GM12878 (cell line): ENCODE measurements around the gene NR1H4. TPM values are rescaled to one million over a fixed set of nuclear protein-coding genes. Genes with fewer than 3 reads are reported as not detected.

Experiments used
- ATAC-seq: fragments of 200-7000 bp; cut with Tn5 transposase; 3 replicates; pipeline ENCODE4 v1.9.1; 2020; ENCODE audit warnings: mild to moderate bottlenecking, moderate library complexity
- BruUV-seq: library from RNA; stranded (reverse); fragments of 400-500 nt; replicated peaks from 2 replicates; lab custom pipeline; 2021; lab: Mats Ljungman, UMichigan
- CTCF ChIA-PET: fragments of 300-600 bp; sonication (Branson Sonifier 250); formaldehyde crosslinking; extraction: SDS; loops from one replicate; lab custom pipeline; 2021; ENCODE audit warnings: inconsistent platforms; lab: Yijun Ruan, JAX
- POLR2A ChIA-PET: fragments of 350-600 bp; formaldehyde crosslinking; extraction: SDS; loops from one replicate; lab custom pipeline; 2021; ENCODE audit warnings: inconsistent platforms; lab: Charles Lee
- RAD21 ChIA-PET: fragments of 300-600 bp; sonication (Branson Sonifier 250); formaldehyde crosslinking; loops from one replicate; lab custom pipeline; 2023; ENCODE audit warnings: antibody characterized with exemption; ENCODE audit not compliant: unreplicated experiment; lab: Charles Lee
- SMC1A ChIA-PET: fragments of 300-600 bp; sonication (Branson Sonifier 250); formaldehyde crosslinking; loops from one replicate; lab custom pipeline; 2023; ENCODE audit not compliant: unreplicated experiment, uncharacterized antibody; lab: Charles Lee
- DNase-seq: peaks from one replicate; pipeline ENCODE4 v3.0.0-alpha.2; 2011; ENCODE audit warnings: low read depth, low spot score
- FAIRE-seq: peaks from 3 replicates; lab custom pipeline; 2011; peaks lifted over from hg19 to GRCh38; lab: Jason Lieb, UNC
- H2AFZ ChIP-seq: 2 replicates; pipeline ENCODE4 v1.6.0; 2011; ENCODE audit warnings: low read depth, low read length, control low read depth; ENCODE audit not compliant: control insufficient read depth
- H3K27ac ChIP-seq: 2 replicates; pipeline ENCODE4 v1.5.1; 2011; ENCODE audit warnings: control low read depth; ENCODE audit not compliant: control insufficient read depth, insufficient read depth
- H3K27me3 ChIP-seq, 2 experiments: replicated peaks in 1 of 2; 2 replicates each; pipeline versions ENCODE4 v1.6.0 to v1.6.1; 2011; ENCODE audit warnings: low read length in 1 of 2; ENCODE audit not compliant: control insufficient read depth in 2 of 2, insufficient read depth in 2 of 2
- H3K36me3 ChIP-seq, 2 experiments: 2 replicates each; pipeline ENCODE4 v1.5.1; 2011; ENCODE audit warnings: low read length in 1 of 2; ENCODE audit not compliant: control insufficient read depth in 2 of 2, insufficient read depth in 2 of 2
- H3K4me1 ChIP-seq: 2 replicates; pipeline ENCODE4 v1.6.1; 2011; ENCODE audit warnings: mild to moderate bottlenecking, low read length, moderate library complexity, mixed read lengths; ENCODE audit not compliant: control insufficient read depth, insufficient read depth
- H3K4me2 ChIP-seq: 2 replicates; pipeline ENCODE4 v1.6.0; 2011; ENCODE audit warnings: control low read depth; ENCODE audit not compliant: control insufficient read depth, insufficient read depth
- H3K4me3 ChIP-seq: fragments of 200-600 bp; sonication (generic); 2 replicates; pipeline ENCODE4 v1.5.1; 2016
- H3K79me2 ChIP-seq: 2 replicates; pipeline ENCODE4 v1.6.0; 2011; ENCODE audit warnings: low read length; ENCODE audit not compliant: control insufficient read depth, insufficient read depth
- H3K9ac ChIP-seq: 2 replicates; pipeline ENCODE4 v1.8.0; 2011; ENCODE audit warnings: low read length, control low read depth, mixed read lengths; ENCODE audit not compliant: control insufficient read depth, insufficient read depth
- H3K9me3 ChIP-seq: replicated peaks from 3 replicates; pipeline ENCODE4 v1.5.1; 2011; ENCODE audit warnings: mild to moderate bottlenecking, low read length; ENCODE audit not compliant: control insufficient read depth, insufficient read depth
- H4K20me1 ChIP-seq: 2 replicates; pipeline ENCODE4 v1.6.0; 2011; ENCODE audit not compliant: control insufficient read depth, insufficient read depth
- HDGF ChIP-seq: fragments of 450-650 bp; IDR thresholded peaks from 2 replicates; pipeline ENCODE4 v1.6.1; 2016; ENCODE audit warnings: antibody characterized with exemption
- MXI1 ChIP-seq: fragments of 150-350 bp; IDR thresholded peaks from 2 replicates; pipeline ENCODE4 v1.6.1; 2011; ENCODE audit warnings: low read depth, mild to moderate bottlenecking, inconsistent platforms, low read length, improper control_type of control experiment
- NFYA ChIP-seq: IDR thresholded peaks from 2 replicates; pipeline ENCODE4 v1.6.1; 2011; ENCODE audit warnings: low read depth, mild to moderate bottlenecking, low read length, improper control_type of control experiment, borderline replicate concordance
- NR2C1 ChIP-seq: fragments of 450-650 bp; IDR thresholded peaks from 2 replicates; pipeline ENCODE4 v1.6.1; 2017; ENCODE audit warnings: antibody characterized with exemption, mild to moderate bottlenecking, moderate library complexity
- SREBF1 ChIP-seq: IDR thresholded peaks from 2 replicates; pipeline ENCODE4 v1.6.1; 2012; ENCODE audit warnings: mild to moderate bottlenecking, low read length
- SREBF2 ChIP-seq: IDR thresholded peaks from 2 replicates; pipeline ENCODE4 v1.6.1; 2012; ENCODE audit warnings: mild to moderate bottlenecking, low read length
- TCF12 ChIP-seq: IDR thresholded peaks from 2 replicates; pipeline ENCODE4 v1.6.1; 2011; ENCODE audit warnings: low read depth, mild to moderate bottlenecking, low read length
- ZSCAN29 ChIP-seq: fragments of 450-650 bp; IDR thresholded peaks from 2 replicates; pipeline ENCODE4 v1.6.1; 2017; ENCODE audit warnings: mild to moderate bottlenecking, moderate library complexity
- WGBS: methylation state at CpG from one replicate; pipeline ENCODE4 v1.1.6; 2016; ENCODE audit warnings: low lambda C conversion rate; ENCODE audit not compliant: insufficient replicate concordance, insufficient coverage; ENCODE audit errors: missing lambda C conversion rate; 5-methylcytosine and 5-hydroxymethylcytosine counted together
- in situ Hi-C: fragments of 300-500 bp; cut with MboI; formaldehyde crosslinking; loops from 9 replicates; pipeline ENCODE4 v1.14.3; 2018; ENCODE audit warnings: mixed read lengths
- intact Hi-C: fragments of 100-400 bp; cut with micrococcal nuclease; formaldehyde crosslinking; loops from one replicate; pipeline ENCODE4 v1.14.2; 2022; ENCODE audit not compliant: unreplicated experiment
- polyA plus RNA-seq, 11 experiments: library from polyadenylated mRNA; depleted of rRNA in 4 of 11; unstranded in 6 of 11; stranded (reverse) in 5 of 11; fragments of >200 nt; fragmentation: Nextera tagmentation in 4 of 11; fragmentation: Illumina TruSeq in 1 of 11; extraction: Ambion mirVana in 4 of 11; extraction: Trizol in 1 of 11; gene quantifications; 1 replicate in 1 of 11; 2 replicates in 10 of 11; pipeline versions ENCODE4 v1.2.1 to v1.2.3, GENCODE V29; 2011 to 2016; ENCODE audit warnings: inconsistent platforms in 2 of 11, missing spikeins in 2 of 11, low read depth in 1 of 11
- total RNA-seq, 4 experiments: library from RNA; depleted of rRNA in 3 of 4; stranded (reverse); fragments of >200 nt in 3 of 4; fragmentation: Illumina TruSeq in 1 of 4; extraction: Trizol in 1 of 4; gene quantifications; 2 replicates each; pipeline versions ENCODE4 v1.2.1 to v1.2.3, GENCODE V29; 2013 to 2021
- TF ChIP-seq, protein P1 (sequence below): fragments of 450-650 bp; IDR thresholded peaks from 2 replicates; pipeline ENCODE4 v1.6.1; 2017; ENCODE audit warnings: mild to moderate bottlenecking

The NR1H4 gene
- total and polyA plus RNA-seq, 10 of the 15 experiments (the other 5 are each of a cell fraction or from before 2014, with no cell fraction given): 0.04 TPM; not detected in 9

GRCh38 chr12:100518376-100518775, 44.7 kb downstream of the NR1H4 start:
- Histone ChIP-seq H3K4me3 (no peak overlapping the region), H3K9me3 (no peaks in the 10 kb centered on the region), H4K20me1 (no peaks in the 10 kb centered on the region), H3K9ac (no peak overlapping the region), H2AFZ (no peak overlapping the region), H3K36me3 (no peaks in the 10 kb centered on the region), H3K4me2 (no peak overlapping the region), H3K27ac (no peak overlapping the region), H3K27me3 (peaks cover 0 to 2% of the 10 kb centered on the region in 2 experiments; a peak in 1 of 4 replicates), H3K79me2 (no peaks in the 10 kb centered on the region), H3K4me1 (no peaks in the 10 kb centered on the region)
- DNase-seq: no peak
- SMC1A ChIA-PET: no interaction called here
- POLR2A ChIA-PET: no interaction called here
- no peak for FAIRE-seq
- no peak for ATAC-seq
- TF ChIP-seq SREBF1 (no peak), NR2C1 (no peak), SREBF2 (no peak), MXI1 (no peak)
- in situ Hi-C loops: no loop called here
- 0% methylated on average over 1 of the region's 1 CpG for WGBS
- RAD21 ChIA-PET: no interaction called here
- no TSS peak for BruUV-seq
- intact Hi-C loops: no loop called here
- CTCF ChIA-PET: interaction anchor here (0.6 kb wide), 2 partner anchors 53 to 56 kb away, joined by 3 read pairs; no protein-coding TSS in a partner anchor

- WGBS: 38% methylated on average over 10 of the region's 10 CpGs
- ChIA-PET RAD21 (no interaction called here), POLR2A (no interaction called here), SMC1A (no interaction called here), CTCF (no interaction called here)
- DNase-seq (no peak), FAIRE-seq (no peak), ATAC-seq (no peak)
- Histone ChIP-seq H3K4me3 (no peak overlapping the region), H3K4me2 (no peak overlapping the region), H3K27me3 (peaks cover 0 to 2% of the 10 kb centered on the region in 2 experiments; a peak in 1 of 4 replicates), H3K27ac (no peak overlapping the region), H3K79me2 (no peaks in the 10 kb centered on the region), H4K20me1 (no peaks in the 10 kb centered on the region), H3K9ac (no peak overlapping the region), H3K4me1 (no peaks in the 10 kb centered on the region), H3K9me3 (no peaks in the 10 kb centered on the region), H3K36me3 (no peaks in the 10 kb centered on the region), H2AFZ (no peak overlapping the region)
- in situ Hi-C loops (no loop called here), intact Hi-C loops (no loop called here)
- no TSS peak for BruUV-seq
- TF ChIP-seq HDGF (no peak), ZSCAN29 (no peak), TCF12 (no peak), NFYA (no peak)
- TF ChIP-seq, protein P1, sequence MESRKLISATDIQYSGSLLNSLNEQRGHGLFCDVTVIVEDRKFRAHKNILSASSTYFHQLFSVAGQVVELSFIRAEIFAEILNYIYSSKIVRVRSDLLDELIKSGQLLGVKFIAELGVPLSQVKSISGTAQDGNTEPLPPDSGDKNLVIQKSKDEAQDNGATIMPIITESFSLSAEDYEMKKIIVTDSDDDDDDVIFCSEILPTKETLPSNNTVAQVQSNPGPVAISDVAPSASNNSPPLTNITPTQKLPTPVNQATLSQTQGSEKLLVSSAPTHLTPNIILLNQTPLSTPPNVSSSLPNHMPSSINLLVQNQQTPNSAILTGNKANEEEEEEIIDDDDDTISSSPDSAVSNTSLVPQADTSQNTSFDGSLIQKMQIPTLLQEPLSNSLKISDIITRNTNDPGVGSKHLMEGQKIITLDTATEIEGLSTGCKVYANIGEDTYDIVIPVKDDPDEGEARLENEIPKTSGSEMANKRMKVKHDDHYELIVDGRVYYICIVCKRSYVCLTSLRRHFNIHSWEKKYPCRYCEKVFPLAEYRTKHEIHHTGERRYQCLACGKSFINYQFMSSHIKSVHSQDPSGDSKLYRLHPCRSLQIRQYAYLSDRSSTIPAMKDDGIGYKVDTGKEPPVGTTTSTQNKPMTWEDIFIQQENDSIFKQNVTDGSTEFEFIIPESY: no peak
Observed at GRCh38 chr12:100520048-100520769, 46.5 kb downstream of the NR1H4 start.
